Effector memory CD8-positive, alpha-beta T cell (primary cell): ENCODE data around the gene BTNL8.
A peak's percentile ranks its signal among the peaks of the same experiment; 100 is the strongest.

ENCODE experiments used
- ATAC-seq: fragments of 150-1000 bp; cut with Tn5 transposase; replicated peaks from 2 replicates; pipeline ENCODE4 v1.10.0; 2021; ENCODE audit warnings: mild to moderate bottlenecking, moderate library complexity
- DNase-seq, 3 experiments: peaks; one replicate each; pipeline ENCODE4 v3.0.0; 2021
- H3K27ac Mint-ChIP-seq, 2 donors: one replicate each; pipeline ENCODE4 v1.8.0; 2022; ENCODE audit warnings: mild to moderate bottlenecking in 2 of 2, mixed read lengths in 2 of 2, moderate library complexity in 2 of 2
- H3K27me3 Mint-ChIP-seq, 2 donors: one replicate each; pipeline ENCODE4 v1.8.0; 2022; ENCODE audit warnings: mixed read lengths in 2 of 2
- H3K36me3 Mint-ChIP-seq: one replicate; pipeline ENCODE4 v1.8.0; 2022; ENCODE audit warnings: mild to moderate bottlenecking, moderate library complexity, mixed read lengths; ENCODE audit not compliant: insufficient read depth
- H3K4me1 Mint-ChIP-seq, 2 donors: one replicate each; pipeline ENCODE4 v1.8.0; 2022; ENCODE audit warnings: low read depth in 2 of 2, mixed read lengths in 2 of 2
- H3K4me3 Mint-ChIP-seq, 2 donors: one replicate each; pipeline ENCODE4 v1.8.0; 2022; ENCODE audit warnings: mild to moderate bottlenecking in 2 of 2, mixed read lengths in 2 of 2, moderate library complexity in 2 of 2
- H3K9me3 Mint-ChIP-seq, 2 donors: one replicate each; pipeline ENCODE4 v1.8.0; 2022; ENCODE audit warnings: mixed read lengths in 2 of 2
- total RNA-seq, 9 experiments: gene quantifications; one replicate each; lab custom pipeline; 2026; lab: John Stamatoyannopoulos, UW

The BTNL8 gene, protein sequence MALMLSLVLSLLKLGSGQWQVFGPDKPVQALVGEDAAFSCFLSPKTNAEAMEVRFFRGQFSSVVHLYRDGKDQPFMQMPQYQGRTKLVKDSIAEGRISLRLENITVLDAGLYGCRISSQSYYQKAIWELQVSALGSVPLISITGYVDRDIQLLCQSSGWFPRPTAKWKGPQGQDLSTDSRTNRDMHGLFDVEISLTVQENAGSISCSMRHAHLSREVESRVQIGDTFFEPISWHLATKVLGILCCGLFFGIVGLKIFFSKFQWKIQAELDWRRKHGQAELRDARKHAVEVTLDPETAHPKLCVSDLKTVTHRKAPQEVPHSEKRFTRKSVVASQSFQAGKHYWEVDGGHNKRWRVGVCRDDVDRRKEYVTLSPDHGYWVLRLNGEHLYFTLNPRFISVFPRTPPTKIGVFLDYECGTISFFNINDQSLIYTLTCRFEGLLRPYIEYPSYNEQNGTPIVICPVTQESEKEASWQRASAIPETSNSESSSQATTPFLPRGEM
- 0 to 0.06 (median 0) reads per million in 9 experiments for total RNA-seq

DNA sequence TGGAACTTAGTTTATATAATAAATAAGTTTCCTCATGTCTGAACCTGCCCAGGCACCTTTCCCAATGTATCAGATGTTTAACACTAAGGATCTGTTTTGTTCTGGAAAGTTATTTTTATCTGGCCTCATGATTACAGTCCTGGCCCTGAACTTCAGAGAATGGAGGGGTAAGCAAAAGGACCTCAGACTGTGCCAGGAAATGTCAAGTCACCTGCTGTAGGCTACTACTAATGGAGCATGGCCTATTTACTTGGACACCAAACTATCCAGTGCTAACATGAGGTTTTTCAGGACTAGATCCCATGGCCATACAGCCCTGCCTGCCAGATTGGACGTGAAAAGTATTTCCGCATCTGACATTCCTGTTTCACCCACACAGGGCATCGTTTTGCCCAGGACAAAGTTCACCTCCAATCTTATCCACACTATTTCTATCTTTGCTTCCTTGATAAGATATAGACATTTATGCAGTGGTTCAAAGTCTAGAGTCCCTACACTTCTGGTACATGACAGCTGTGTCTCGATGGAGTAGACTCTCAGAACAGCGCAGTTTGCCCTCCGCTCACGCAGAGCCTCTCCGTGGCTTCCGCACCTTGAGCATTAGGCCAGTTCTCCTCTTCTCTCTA is at the start of gene BTNL8:
Gene BTNL8 (plus strand): TSS at position 539 of the 626 bp plus-strand sequence. CDS start 152 bp downstream, outside the sequence.
- H3K36me3 Mint-ChIP-seq = no peaks in the 10 kb centered on the region
- H3K4me3 Mint-ChIP-seq = no peak within 1 kb of the TSS

DNA sequence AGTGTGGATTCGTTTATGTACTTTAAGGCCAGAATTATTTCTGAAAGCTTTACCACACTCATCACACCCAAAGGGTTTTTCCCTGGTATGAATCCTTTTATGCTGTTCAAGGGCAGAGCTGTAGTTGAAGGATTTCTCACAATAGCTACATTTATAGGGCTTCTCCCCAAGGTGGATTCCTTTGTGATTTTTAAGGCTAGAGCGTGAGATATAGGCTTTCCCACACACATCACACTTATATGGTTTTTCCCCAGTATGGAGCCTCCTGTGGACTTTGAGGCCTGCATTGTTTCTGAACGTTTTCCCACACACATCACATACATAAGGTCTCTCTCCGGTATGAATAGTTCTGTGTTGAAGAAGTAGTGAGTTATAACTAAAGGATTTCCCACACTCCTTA is 49.1 kb upstream of the BTNL8 start:
- H3K27me3 Mint-ChIP-seq = no peaks in the 10 kb centered on the region
- DNase-seq = no peak
- H3K4me1 Mint-ChIP-seq = peaks cover 2 to 8% of the 10 kb centered on the region in 2 donors
- H3K9me3 Mint-ChIP-seq = peaks cover 3 to 9% of the 10 kb centered on the region in 2 donors
- H3K27ac Mint-ChIP-seq = no peak overlapping the region
- H3K36me3 Mint-ChIP-seq = peaks cover 17% of the 10 kb centered on the region
- no peak overlapping the region for H3K4me3 Mint-ChIP-seq
- no peak for ATAC-seq

More for the DNA sequence above, at the start of gene BTNL8:
- H3K9me3 Mint-ChIP-seq = no peaks in the 10 kb centered on the region
- no peak for ATAC-seq
- H3K4me1 Mint-ChIP-seq = no peaks in the 10 kb centered on the region
- peaks cover 10 to 22% of the 10 kb centered on the region in 2 donors for H3K27me3 Mint-ChIP-seq
- H3K27ac Mint-ChIP-seq = no peak within 1 kb of the TSS
- DNase-seq = no peak

DNA sequence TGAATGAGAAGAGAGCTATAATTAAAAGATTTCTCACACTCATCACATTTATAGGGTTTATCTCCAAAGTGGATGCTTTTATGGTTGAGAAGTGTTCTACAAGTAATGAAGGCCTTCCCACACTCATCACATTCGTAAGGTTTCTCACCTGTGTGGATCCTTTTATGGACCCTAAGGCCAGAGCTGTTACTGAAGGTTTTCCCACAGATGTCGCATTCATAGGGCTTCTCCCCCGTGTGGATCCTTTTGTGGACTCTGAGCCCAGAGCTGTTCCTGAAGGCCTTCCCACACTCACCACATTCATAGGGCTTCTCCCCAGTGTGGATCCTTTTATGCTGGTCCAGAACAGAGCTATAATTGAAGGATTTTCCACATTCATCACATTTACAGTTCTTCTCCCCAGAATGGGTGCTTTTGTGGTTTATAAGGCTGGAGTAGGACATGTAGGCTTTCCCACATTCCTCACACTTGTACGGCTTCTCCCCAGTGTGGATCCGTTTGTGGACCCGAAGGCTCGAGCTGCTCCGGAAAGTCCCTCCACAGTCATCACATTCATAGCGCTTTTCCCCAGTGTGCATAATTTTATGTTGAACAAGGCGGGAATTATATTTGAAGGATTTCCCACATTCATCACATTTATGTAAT is 48.4 kb upstream of the BTNL8 start:
- DNase-seq = no peak
- Mint-ChIP-seq H3K27ac (no peak overlapping the region), H3K9me3 (peaks cover 3 to 9% of the 10 kb centered on the region in 2 donors), H3K36me3 (peaks cover 17% of the 10 kb centered on the region), H3K4me1 (peaks cover 2 to 8% of the 10 kb centered on the region in 2 donors), H3K4me3 (no peak overlapping the region), H3K27me3 (no peaks in the 10 kb centered on the region)
- ATAC-seq = no peak

DNA sequence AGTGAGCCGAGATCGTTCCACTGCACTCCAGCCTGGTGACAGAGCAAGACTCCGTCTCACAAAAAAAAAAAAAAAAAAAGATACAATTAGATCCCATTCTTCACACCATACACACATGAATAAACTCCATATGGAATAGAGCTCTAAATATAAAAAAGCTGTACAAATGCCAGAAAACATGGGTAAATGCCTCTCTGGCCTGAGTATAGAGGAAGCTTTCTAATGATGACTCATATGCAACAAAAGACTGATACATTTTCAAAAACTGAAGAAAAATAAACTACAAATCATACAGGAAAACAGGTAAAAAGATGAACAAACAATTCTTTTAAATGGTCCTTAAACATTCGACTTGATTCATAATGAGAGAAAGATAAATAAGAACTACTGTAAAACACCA is 46.5 kb upstream of the BTNL8 start:
- ATAC-seq = no peak
- no peak for DNase-seq
- H3K36me3 Mint-ChIP-seq = peaks cover 25% of the 10 kb centered on the region
- no peak overlapping the region for H3K4me3 Mint-ChIP-seq
- no peaks in the 10 kb centered on the region for H3K27me3 Mint-ChIP-seq
- H3K4me1 Mint-ChIP-seq = peaks cover 3 to 13% of the 10 kb centered on the region in 2 donors
- H3K9me3 Mint-ChIP-seq = peaks cover 3 to 9% of the 10 kb centered on the region in 2 donors
- H3K27ac Mint-ChIP-seq = no peak overlapping the region

DNA sequence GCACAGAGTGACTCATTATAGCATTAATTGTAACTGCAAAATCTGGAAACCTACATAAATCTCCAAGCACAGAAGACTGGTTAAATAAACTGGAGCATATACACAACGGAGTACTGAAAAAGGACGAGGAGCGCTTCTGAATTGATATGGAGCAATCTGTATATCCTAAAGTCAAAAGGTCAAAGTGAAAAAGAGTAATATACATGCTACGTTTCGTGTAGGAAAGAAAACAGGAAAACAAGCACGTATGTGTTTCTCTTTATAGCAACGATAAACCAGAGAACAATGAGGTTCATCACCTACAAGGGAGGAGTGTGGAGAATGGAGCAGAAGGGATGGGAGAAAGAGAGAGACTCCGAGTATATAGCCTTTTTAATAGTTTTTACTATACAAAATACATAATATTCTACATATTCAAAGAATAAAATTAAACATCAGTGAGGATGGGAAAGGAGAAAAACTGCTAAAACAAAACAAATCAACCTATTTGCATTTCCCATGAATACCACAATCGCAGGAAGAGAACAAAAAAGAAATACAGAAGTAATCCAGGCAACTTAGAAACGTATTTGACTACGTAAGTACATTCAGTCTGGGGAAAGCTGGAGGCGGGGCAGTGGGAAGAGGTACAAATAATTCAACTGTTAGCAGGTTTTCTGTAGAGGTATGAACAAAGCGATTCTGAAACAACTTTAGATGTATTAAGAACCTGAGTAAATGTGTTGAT is 45.7 kb upstream of the BTNL8 start:
- peaks cover 33% of the 10 kb centered on the region for H3K36me3 Mint-ChIP-seq
- no peak overlapping the region for H3K27ac Mint-ChIP-seq
- ATAC-seq (no peak), DNase-seq (no peak)
- H3K9me3 Mint-ChIP-seq = peaks cover 3 to 9% of the 10 kb centered on the region in 2 donors
- peaks cover 3 to 13% of the 10 kb centered on the region in 2 donors for H3K4me1 Mint-ChIP-seq
- no peak overlapping the region for H3K4me3 Mint-ChIP-seq
- H3K27me3 Mint-ChIP-seq = no peaks in the 10 kb centered on the region

DNA sequence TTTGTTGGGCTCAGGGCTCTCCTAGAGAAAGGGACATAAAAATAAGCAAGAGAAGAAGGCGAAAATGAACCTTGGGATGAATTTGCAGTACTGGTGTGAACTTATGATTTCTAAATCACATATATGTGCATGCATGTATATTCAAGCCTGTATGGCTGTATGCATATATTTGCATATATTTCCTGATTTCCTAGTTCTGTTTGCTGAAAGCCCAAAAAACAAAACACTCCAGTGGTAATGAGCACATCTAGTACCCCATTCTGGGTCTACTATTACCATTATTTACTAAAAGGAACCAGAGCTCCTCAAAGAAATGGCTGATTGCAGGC is 45.1 kb upstream of the BTNL8 start:
- H3K4me3 Mint-ChIP-seq = no peak overlapping the region
- H3K36me3 Mint-ChIP-seq = peaks cover 34% of the 10 kb centered on the region
- peaks cover 3 to 13% of the 10 kb centered on the region in 2 donors for H3K4me1 Mint-ChIP-seq
- no peaks in the 10 kb centered on the region for H3K27me3 Mint-ChIP-seq
- no peak overlapping the region for H3K27ac Mint-ChIP-seq
- H3K9me3 Mint-ChIP-seq = peaks cover 3 to 9% of the 10 kb centered on the region in 2 donors
- DNase-seq (no peak), ATAC-seq (no peak)

DNA sequence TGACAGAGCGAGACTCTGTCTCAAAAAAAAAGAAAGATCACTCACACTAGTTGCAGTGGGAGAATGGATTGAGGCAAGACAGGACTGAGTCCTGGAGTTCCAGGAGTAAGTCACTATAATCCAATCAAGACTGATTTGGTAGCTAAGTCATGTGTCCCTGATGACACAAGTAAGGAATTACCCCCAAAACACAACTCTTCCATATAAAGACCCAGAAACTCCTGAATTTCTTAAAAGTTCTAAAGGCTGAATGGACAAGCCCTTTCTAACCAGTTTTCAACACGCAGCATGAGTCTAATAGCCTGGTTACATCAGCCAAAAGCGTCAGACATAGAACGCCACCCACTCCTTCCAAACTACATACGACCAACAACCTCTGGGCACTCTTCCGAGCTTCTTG is 40.4 kb upstream of the BTNL8 start:
- no peak overlapping the region for H3K4me3 Mint-ChIP-seq
- H3K36me3 Mint-ChIP-seq = peaks cover 29% of the 10 kb centered on the region
- no peak for DNase-seq
- H3K27ac Mint-ChIP-seq = peak overlapping the region in 1 of 2 donors; percentile 56
- no peaks in the 10 kb centered on the region for H3K9me3 Mint-ChIP-seq
- peaks cover 17 to 28% of the 10 kb centered on the region in 2 donors for H3K4me1 Mint-ChIP-seq
- no peaks in the 10 kb centered on the region for H3K27me3 Mint-ChIP-seq
- ATAC-seq = no peak

DNA sequence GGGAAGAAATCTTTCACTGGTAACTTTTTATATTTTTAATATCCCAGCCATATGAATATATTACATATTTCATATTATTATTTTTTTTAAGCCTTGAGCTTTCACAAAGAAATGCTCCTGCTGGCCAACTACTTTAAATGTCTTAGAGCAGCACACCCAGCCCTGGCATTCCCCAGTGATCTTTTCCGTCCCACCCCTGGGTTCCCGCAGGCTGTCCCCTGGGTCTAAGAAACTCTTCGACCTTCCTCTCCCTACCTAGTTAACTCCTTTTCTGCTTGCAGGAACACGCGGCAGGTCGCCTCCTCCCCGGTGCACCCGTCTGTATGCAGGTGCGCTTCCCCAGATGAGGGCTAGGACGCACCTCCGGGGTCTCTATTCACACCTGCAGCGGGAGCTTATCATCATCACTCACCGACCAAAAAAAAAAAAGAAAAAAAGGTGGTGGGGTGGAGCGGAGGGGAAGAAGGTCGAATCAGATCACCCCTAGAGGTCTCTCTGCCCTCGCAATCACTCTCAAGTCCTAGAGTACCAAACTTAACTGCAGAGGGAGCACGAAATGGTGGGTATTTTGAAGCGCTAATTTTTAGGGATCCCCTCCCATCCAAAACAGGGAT is 38.6 kb upstream of the BTNL8 start:
- Mint-ChIP-seq H3K27me3 (no peaks in the 10 kb centered on the region), H3K4me3 (peak overlapping the region; percentile 87 to 88), H3K9me3 (no peaks in the 10 kb centered on the region), H3K27ac (peak overlapping the region; percentile 89 to 93), H3K4me1 (peaks cover 17 to 20% of the 10 kb centered on the region in 2 donors), H3K36me3 (peaks cover 29% of the 10 kb centered on the region)
- peak in 1 of 3 experiments; percentile 55 for DNase-seq
- peak; percentile 71 for ATAC-seq

DNA sequence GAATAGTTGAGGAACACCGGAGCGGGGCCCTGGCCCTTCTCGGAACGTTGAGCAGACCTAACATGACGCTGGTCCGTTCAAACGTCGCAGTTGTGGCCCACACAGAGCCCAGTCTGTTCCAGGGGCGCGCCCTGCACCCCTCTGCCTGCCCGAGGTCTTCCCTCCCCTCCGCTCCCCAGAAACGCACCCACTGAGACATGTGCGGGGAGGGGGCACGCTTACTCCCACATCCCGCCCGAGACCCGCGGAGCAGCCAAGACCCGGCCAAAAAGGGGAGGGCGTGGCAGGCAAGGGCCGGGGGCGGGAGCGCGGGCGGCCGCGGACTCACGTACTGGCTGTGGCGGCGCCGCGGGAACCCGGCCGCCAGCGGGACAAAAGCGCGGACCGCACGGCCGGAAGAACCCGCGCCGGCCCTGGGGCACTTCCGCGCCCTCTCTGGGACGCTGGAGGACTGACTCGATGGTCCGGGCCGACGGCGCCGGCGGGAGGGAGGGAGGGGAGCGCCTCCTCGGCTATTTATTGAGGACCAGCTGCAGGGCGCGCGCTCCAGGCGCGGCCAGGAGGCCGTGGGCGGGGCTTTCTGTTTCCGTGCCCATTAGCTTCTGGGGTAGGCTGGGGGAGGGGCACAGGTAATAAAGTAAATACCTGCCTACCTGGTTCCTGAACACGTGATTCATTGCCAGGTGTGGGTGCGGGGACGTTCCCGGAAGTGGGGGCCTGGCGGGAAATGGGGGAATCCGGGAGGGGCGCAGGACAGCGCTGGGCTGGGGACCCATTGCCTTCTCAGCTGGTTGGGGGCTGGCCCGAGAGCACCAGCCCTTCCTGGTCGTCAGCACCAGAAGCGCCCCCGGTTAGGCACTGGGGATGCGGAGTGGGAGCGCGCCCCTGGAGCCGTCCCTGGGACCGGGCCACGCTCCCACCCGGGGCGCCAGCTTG is 37.8 kb upstream of the BTNL8 start, which contains the start of gene ZFP62:
Gene ZFP62 (minus strand): TSS at position 390 of the 936 bp plus-strand sequence. CDS start 57 bp downstream, at position 333.
- peak; percentile 86 to 90 (median 88) for DNase-seq

DNA sequence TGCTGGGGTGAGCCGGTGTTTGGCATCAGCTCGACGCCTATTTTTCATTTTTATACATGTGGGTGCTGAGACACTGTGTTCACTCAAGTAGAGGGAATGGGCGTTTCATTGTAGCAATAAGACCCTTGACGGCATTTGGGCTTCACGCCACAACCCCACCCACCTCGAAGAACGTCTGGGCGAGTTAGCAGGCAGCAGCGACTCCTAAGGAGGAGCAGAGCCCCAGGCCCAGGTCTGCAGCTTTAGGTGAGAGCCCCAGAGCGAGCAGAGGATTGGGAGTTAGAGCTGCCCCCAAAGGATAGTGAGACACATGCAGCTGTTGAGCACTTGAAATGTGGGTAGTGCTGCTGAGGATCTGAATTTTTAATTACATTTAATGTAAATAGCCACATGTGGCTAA is 36.3 kb upstream of the BTNL8 start:
- peak overlapping the region in 1 of 2 donors; percentile 88 for H3K4me3 Mint-ChIP-seq
- H3K4me1 Mint-ChIP-seq = peaks cover 14 to 15% of the 10 kb centered on the region in 2 donors
- H3K27me3 Mint-ChIP-seq = peaks cover 5 to 15% of the 10 kb centered on the region in 2 donors
- DNase-seq = no peak
- no peak overlapping the region for H3K27ac Mint-ChIP-seq
- no peaks in the 10 kb centered on the region for H3K9me3 Mint-ChIP-seq
- ATAC-seq = no peak
- H3K36me3 Mint-ChIP-seq = peaks cover 20% of the 10 kb centered on the region

More for the DNA sequence above, 37.8 kb upstream of the BTNL8 start, which contains the start of gene ZFP62:
- Mint-ChIP-seq H3K9me3 (no peaks in the 10 kb centered on the region), H3K36me3 (peaks cover 26% of the 10 kb centered on the region), H3K27me3 (peaks cover under 1 to 5% of the 10 kb centered on the region in 2 donors), H3K27ac (peak within 1 kb of the TSS; percentile 89 to 93), H3K4me3 (peak within 1 kb of the TSS; percentile 87 to 88), H3K4me1 (peaks cover 14 to 15% of the 10 kb centered on the region in 2 donors)
- ATAC-seq = peak; percentile 83

DNA sequence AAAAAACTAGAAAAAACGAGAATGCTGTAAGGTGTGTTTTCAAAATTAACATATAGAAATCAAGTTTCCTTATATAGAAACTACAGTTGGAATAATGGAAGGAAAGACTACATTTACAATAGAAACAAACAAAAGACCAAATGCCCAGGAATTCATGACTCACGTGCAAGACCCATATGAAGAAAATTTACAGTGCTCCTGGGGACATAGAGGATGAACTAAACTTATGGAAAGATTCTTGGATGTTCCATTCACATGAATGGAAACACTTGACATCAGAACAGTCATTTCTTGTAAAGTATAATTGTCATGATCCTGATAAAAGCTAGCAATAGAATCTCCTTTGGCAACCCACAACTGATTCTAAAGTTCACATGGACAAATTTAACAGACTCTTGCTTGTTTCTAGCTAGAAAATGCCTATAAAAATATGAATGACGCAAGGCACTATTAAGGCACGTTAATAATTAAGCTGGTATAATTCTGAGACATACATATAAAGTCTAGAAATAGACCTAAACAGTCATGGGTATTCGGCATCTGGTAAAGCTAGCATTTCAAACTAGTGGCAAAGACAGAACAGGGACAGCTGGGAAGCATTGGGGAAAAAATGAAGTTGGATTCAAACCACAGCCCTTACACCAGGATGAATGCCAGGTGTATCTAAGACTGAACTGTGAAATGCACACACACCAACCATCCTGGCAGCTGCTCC is 32.8 kb upstream of the BTNL8 start:
- Mint-ChIP-seq H3K4me1 (peaks cover 0 to 2% of the 10 kb centered on the region in 2 donors), H3K36me3 (peaks cover 4% of the 10 kb centered on the region), H3K4me3 (no peak overlapping the region), H3K9me3 (no peaks in the 10 kb centered on the region), H3K27me3 (peaks cover 11 to 23% of the 10 kb centered on the region in 2 donors), H3K27ac (no peak overlapping the region)
- ATAC-seq = no peak
- DNase-seq = no peak
